SK-N-SH (cell line): ENCODE data around the gene CTBP2. TPM values are rescaled to one million over a fixed set of nuclear protein-coding genes. Genes with fewer than 3 reads are reported as not detected.

Experiments
- CTCF ChIA-PET: fragments of 300-600, 350-600 bp; formaldehyde crosslinking; extraction: SDS; loops from one replicate; lab custom pipeline; 2021; lab: Yijun Ruan, JAX
- POLR2A ChIA-PET: fragments of 350-600 bp; sonication (Branson Sonifier 250); formaldehyde crosslinking; extraction: SDS; loops from one replicate; lab custom pipeline; 2020; ENCODE audit warnings: antibody characterized with exemption, inconsistent platforms; lab: Yijun Ruan, JAX
- DNase-seq: peaks from one replicate; pipeline ENCODE4 v3.0.0; 2012
- H2AFZ ChIP-seq: fragments of 200-600 bp; sonication (generic); 2 replicates; pipeline ENCODE4 v1.8.1; 2016; ENCODE audit warnings: antibody characterized with exemption, mild to moderate bottlenecking, low read depth
- H3F3A ChIP-seq: fragments of 200-600 bp; sonication (generic); replicated peaks from 2 replicates; pipeline ENCODE3; 2016; ENCODE audit warnings: antibody characterized with exemption, mild to moderate bottlenecking; ENCODE audit not compliant: insufficient read depth
- H3K27ac ChIP-seq, 2 experiments: fragments of 200-500 bp in 1 of 2; fragments of 200-600 bp in 1 of 2; sonication (Bioruptor generic) in 1 of 2; sonication (generic), shearing (Covaris generic) in 1 of 2; 2 replicates each; pipeline versions ENCODE4 v1.5.1 to v1.6.1; 2014 to 2016; ENCODE audit warnings: low read depth in 2 of 2, inconsistent platforms in 1 of 2, low read length in 1 of 2, mild to moderate bottlenecking in 1 of 2, mixed read lengths in 1 of 2
- H3K27me3 ChIP-seq: fragments of 200-600 bp; sonication (generic), shearing (Covaris generic); 2 replicates; pipeline ENCODE4 v1.6.1; 2016; ENCODE audit warnings: mixed run types; ENCODE audit not compliant: insufficient read depth
- H3K36me3 ChIP-seq, 2 experiments: fragments of 200-500 bp in 1 of 2; fragments of 200-600 bp in 1 of 2; sonication (Bioruptor generic) in 1 of 2; sonication (generic) in 1 of 2; replicated peaks in 1 of 2; 2 replicates each; pipeline versions ENCODE3 to v1.5.1; 2014 to 2016; ENCODE audit warnings: low read length in 1 of 2, mild to moderate bottlenecking in 1 of 2; ENCODE audit not compliant: insufficient read depth in 2 of 2, control insufficient read depth in 1 of 2
- H3K4me1 ChIP-seq, 2 experiments: fragments of 200-500 bp in 1 of 2; fragments of 200-600 bp in 1 of 2; sonication (Bioruptor generic) in 1 of 2; sonication (generic), shearing (Covaris generic) in 1 of 2; 2 replicates each; pipeline versions ENCODE4 v1.5.1 to v1.6.1; 2014 to 2016; ENCODE audit warnings: low read depth in 1 of 2, low read length in 1 of 2, mixed run types in 1 of 2; ENCODE audit not compliant: insufficient read depth in 2 of 2, control insufficient read depth in 1 of 2
- H3K4me2 ChIP-seq: fragments of 200-600 bp; sonication (generic), shearing (Covaris generic); 2 replicates; pipeline ENCODE4 v1.6.1; 2017; ENCODE audit warnings: mixed run types
- H3K4me3 ChIP-seq, 2 experiments: fragments of 200-500 bp in 1 of 2; fragments of 200-600 bp in 1 of 2; sonication (Bioruptor generic) in 1 of 2; sonication (generic), shearing (Covaris generic) in 1 of 2; 2 replicates each; pipeline versions ENCODE4 v1.5.1 to v1.8.1; 2014 to 2016; ENCODE audit warnings: low read depth in 2 of 2, inconsistent platforms in 1 of 2, low read length in 1 of 2, mild to moderate bottlenecking in 1 of 2, mixed read lengths in 1 of 2, moderate library complexity in 1 of 2
- H3K79me2 ChIP-seq: fragments of 200-600 bp; sonication (generic); 2 replicates; pipeline ENCODE4 v1.8.1; 2017; ENCODE audit warnings: mild to moderate bottlenecking; ENCODE audit not compliant: insufficient read depth
- H3K9ac ChIP-seq: fragments of 200-600 bp; sonication (generic); 2 replicates; pipeline ENCODE4 v1.6.1; 2017; ENCODE audit warnings: mixed run types
- H3K9me2 ChIP-seq: fragments of 200-600 bp; sonication (generic); 2 replicates; pipeline ENCODE4 v1.6.1; 2017; ENCODE audit warnings: mixed run types
- H3K9me3 ChIP-seq: fragments of 200-600 bp; sonication (generic); 2 replicates; pipeline ENCODE4 v1.6.1; 2017; ENCODE audit warnings: mixed run types, mild to moderate bottlenecking, moderate library complexity
- H4K20me1 ChIP-seq: fragments of 200-600 bp; sonication (generic); 2 replicates; pipeline ENCODE4 v1.6.1; 2017; ENCODE audit warnings: mild to moderate bottlenecking, mixed run types; ENCODE audit not compliant: insufficient read depth
- CTCF ChIP-seq: fragments of 200-600 bp; sonication (generic); IDR thresholded peaks from 2 replicates; pipeline ENCODE4 v1.6.1; 2017; ENCODE audit warnings: antibody characterized with exemption, mild to moderate bottlenecking, moderate library complexity
- ELF1 ChIP-seq: IDR thresholded peaks from 2 replicates; pipeline ENCODE4 v1.4.0; 2012
- EP300 ChIP-seq, 2 experiments: IDR thresholded peaks; 2 replicates each; pipeline versions ENCODE4 v1.4.0 to v1.6.1; 2012; ENCODE audit warnings: borderline replicate concordance in 1 of 2, low read depth in 1 of 2, low read length in 1 of 2
- FOXJ3 ChIP-seq: sonication (generic); formaldehyde crosslinking; IDR thresholded peaks from 2 replicates; pipeline ENCODE4 v1.5.1; 2020; ENCODE audit warnings: mild to moderate bottlenecking, missing genetic modification reagents
- GABPA ChIP-seq: IDR thresholded peaks from 2 replicates; pipeline ENCODE4 v1.4.0; 2012; ENCODE audit warnings: low read depth, mild to moderate bottlenecking
- MEF2A ChIP-seq: IDR thresholded peaks from 2 replicates; pipeline ENCODE4 v1.4.0; 2012; ENCODE audit warnings: low read depth, borderline replicate concordance
- NRF1 ChIP-seq: IDR thresholded peaks from 2 replicates; pipeline ENCODE4 v1.6.1; 2012; ENCODE audit warnings: low read depth, mild to moderate bottlenecking, low read length
- POLR2AphosphoS5 ChIP-seq: IDR thresholded peaks from 2 replicates; pipeline ENCODE4 v1.6.1; 2012; ENCODE audit warnings: low read depth, low read length
- RAD21 ChIP-seq: IDR thresholded peaks from 2 replicates; pipeline ENCODE4 v1.6.1; 2012; ENCODE audit warnings: mild to moderate bottlenecking, low read length
- RCOR1 ChIP-seq: fragments of 150-350 bp; IDR thresholded peaks from 2 replicates; pipeline ENCODE4 v1.6.1; 2017; ENCODE audit warnings: antibody characterized with exemption, low read length
- RFX5 ChIP-seq: IDR thresholded peaks from 2 replicates; pipeline ENCODE4 v1.6.1; 2012; ENCODE audit warnings: mild to moderate bottlenecking, improper control_type of control experiment, low read length
- SIN3A ChIP-seq: IDR thresholded peaks from 2 replicates; pipeline ENCODE4 v1.6.1; 2012; ENCODE audit warnings: low read depth, mild to moderate bottlenecking, low read length, moderate library complexity, borderline replicate concordance
- TAF1 ChIP-seq: IDR thresholded peaks from 2 replicates; pipeline ENCODE4 v1.6.1; 2012; ENCODE audit warnings: low read depth, mild to moderate bottlenecking, low read length, moderate library complexity, borderline replicate concordance
- TCF12 ChIP-seq: IDR thresholded peaks from 2 replicates; pipeline ENCODE4 v1.4.0; 2012
- ZBTB33 ChIP-seq: IDR thresholded peaks from 2 replicates; pipeline ENCODE4 v1.4.0; 2012; ENCODE audit warnings: low read depth, borderline replicate concordance
- WGBS: methylation state at CpG from one replicate; pipeline ENCODE4 v1.1.6; 2017; ENCODE audit warnings: low lambda C conversion rate; 5-methylcytosine and 5-hydroxymethylcytosine counted together
- polyA plus RNA-seq, 3 experiments: library from polyadenylated mRNA; depleted of rRNA; stranded (reverse); fragments of >200 nt; gene quantifications; 2 replicates each; pipeline ENCODE4 v1.2.3, GENCODE V29; 2012

CTBP2 gene
- polyA plus RNA-seq, 1 of the 3 experiments (the other 2 are of a cell fraction), result 69.7 TPM

- TF ChIP-seq NRF1, result no peak
- TF ChIP-seq ZBTB33, result no peak
- TF ChIP-seq TCF12, result peak; percentile 65
- TF ChIP-seq EP300 (IDR thresholded peaks at IDR 0.05; ENCODE audit: borderline replicate concordance in 1 of 2, low read depth in 1 of 2, low read length in 1 of 2), result peak in 1 of 2 experiments; percentile 35; a peak in 1 of 4 replicates
- no peak for TF ChIP-seq RCOR1
- TF ChIP-seq SIN3A, result no peak
- no peak for TF ChIP-seq TAF1
- TF ChIP-seq RFX5, result no peak
These were observed 76.2 kb downstream of the CTBP2 start (continued) for GRCh38 chr10:125084191-125084613.

GRCh38 chr10:125083576-125083920, 76.8 kb downstream of the CTBP2 start:
- Histone ChIP-seq H3K27me3 (no peaks in the 10 kb centered on the region), H2AFZ (no peak overlapping the region), H3F3A (peaks cover 10% of the 10 kb centered on the region), H3K36me3 (peaks cover 2 to 4% of the 10 kb centered on the region in 2 experiments), H3K27ac (peak overlapping the region in 1 of 2 experiments; percentile 66; a peak in 2 of 4 replicates), H4K20me1 (peaks cover 29% of the 10 kb centered on the region), H3K4me2 (peak overlapping the region; percentile 33; the same call in 1 of the 2 replicates), H3K79me2 (peaks cover 63% of the 10 kb centered on the region), H3K9me2 (no peaks in the 10 kb centered on the region), H3K9me3 (no peaks in the 10 kb centered on the region), H3K4me3 (no peak overlapping the region)
- 88% methylated on average over 10 of the region's 10 CpGs for WGBS
- POLR2A ChIA-PET, result no interaction called here
- no peak for DNase-seq
- no peak for TF ChIP-seq FOXJ3 (CRISPR knock-in tag)
- no peak for TF ChIP-seq GABPA
- TF ChIP-seq MEF2A, result no peak
- TF ChIP-seq CTCF, result no peak
- TF ChIP-seq RAD21, result no peak
- no peak for TF ChIP-seq ELF1
- TF ChIP-seq RFX5, result no peak
- TF ChIP-seq POLR2AphosphoS5, result no peak
- TF ChIP-seq, all 33 proteins: peak for 0
- CTCF ChIA-PET, result interaction anchor here (0.8 to 2.0 kb wide), 3 partner anchors 22 to 91 kb away, joined by 3 to 7 read pairs (median 5); no protein-coding TSS in a partner anchor
- Histone ChIP-seq H3K9ac (0 out of 2 replicates have a peak overlapping the region, but pooled peaks have one; percentile 11), H3K4me1 (peaks cover 11 to 28% of the 10 kb centered on the region in 2 experiments; a peak in 3 of 4 replicates)
